Spinal cord (tissue), 10 donors: ENCODE data around the gene DPYSL4. TPM values are rescaled to one million over a fixed set of nuclear protein-coding genes. Genes with fewer than 3 reads are reported as not detected.

Experiments used
- DNase-seq, 6 donors: peaks; one replicate each; pipeline versions ENCODE4 v3.0.0 to v3.0.0-alpha.2; 2013 to 2015; ENCODE audit warnings: low spot score in 6 of 6, low read depth in 4 of 6
- H3K27ac ChIP-seq: one replicate; pipeline ENCODE4 v1.5.1; 2013; ENCODE audit warnings: low read depth, low read length, control low read depth
- H3K27me3 ChIP-seq: one replicate; pipeline ENCODE4 v1.6.1; 2013; ENCODE audit warnings: low read length; ENCODE audit not compliant: control insufficient read depth, insufficient read depth
- H3K36me3 ChIP-seq: one replicate; pipeline ENCODE4 v1.6.1; 2013; ENCODE audit warnings: low read length; ENCODE audit not compliant: control insufficient read depth, insufficient read depth
- H3K4me1 ChIP-seq: one replicate; pipeline ENCODE4 v1.6.1; 2013; ENCODE audit warnings: low read length; ENCODE audit not compliant: control insufficient read depth, insufficient read depth
- H3K4me3 ChIP-seq: one replicate; pipeline ENCODE4 v1.5.1; 2013; ENCODE audit warnings: low read depth, low read length, control low read depth
- H3K9me3 ChIP-seq: one replicate; pipeline ENCODE4 v1.6.1; 2013; ENCODE audit warnings: low read length; ENCODE audit not compliant: control insufficient read depth, insufficient read depth
- WGBS: methylation state at CpG from one replicate; pipeline ENCODE4 v1.1.5; 2013; ENCODE audit warnings: missing lambda C conversion rate; ENCODE audit not compliant: insufficient coverage; 5-methylcytosine and 5-hydroxymethylcytosine counted together
- polyA plus RNA-seq, 2 donors: library from polyadenylated mRNA; unstranded; fragments of 120-200 nt; gene quantifications; one replicate each; pipeline ENCODE4 v1.2.1, GENCODE V29; 2013; ENCODE audit not compliant: insufficient read length in 2 of 2
- total RNA-seq, 2 donors: library from RNA; depleted of rRNA in 1 of 2; stranded (reverse); fragments of 120-200 nt in 1 of 2; fragments of >200 nt in 1 of 2; gene quantifications; one replicate each; pipeline versions ENCODE4 v1.2.3 to v1.2.4, GENCODE V29; 2013 to 2014
- donor health status: healthy.

DPYSL4 gene
- total and polyA plus RNA-seq, 4 donors: 21.3 to 97.6 (median 59.1) TPM

DNA sequence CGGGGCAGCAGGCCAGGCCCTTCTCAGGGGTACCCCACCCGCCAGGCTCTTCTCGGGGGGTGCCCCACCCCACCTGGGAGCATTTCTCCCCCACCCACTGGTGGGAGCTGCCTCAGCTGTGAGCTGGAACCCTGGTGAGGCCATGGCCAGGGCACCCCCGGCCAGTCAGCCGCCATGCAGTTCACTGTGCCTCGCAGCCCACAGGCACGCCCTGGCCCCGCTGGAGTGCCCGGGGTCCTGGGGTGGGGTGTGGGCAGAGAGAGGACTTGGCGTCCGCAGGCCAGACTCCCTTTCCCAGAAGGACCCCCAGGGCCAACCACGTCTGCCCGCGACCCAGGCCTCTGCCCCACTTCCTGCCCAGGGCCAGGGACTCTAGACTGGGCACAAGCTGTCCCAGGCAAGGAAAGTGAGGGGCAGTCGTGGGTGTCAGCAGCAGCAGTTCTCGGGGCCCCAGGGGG, 13.1 kb downstream of the DPYSL4 start:
- H3K4me1 ChIP-seq: no peaks in the 10 kb centered on the region
- H3K27ac ChIP-seq: no peak overlapping the region
- DNase-seq: no peak
- H3K9me3 ChIP-seq: no peaks in the 10 kb centered on the region
- H3K36me3 ChIP-seq: peaks cover 100% of the 10 kb centered on the region
- 92% methylated on average over 9 of the region's 16 CpGs for WGBS
- no peak overlapping the region for H3K4me3 ChIP-seq
- H3K27me3 ChIP-seq: no peaks in the 10 kb centered on the region

DNA sequence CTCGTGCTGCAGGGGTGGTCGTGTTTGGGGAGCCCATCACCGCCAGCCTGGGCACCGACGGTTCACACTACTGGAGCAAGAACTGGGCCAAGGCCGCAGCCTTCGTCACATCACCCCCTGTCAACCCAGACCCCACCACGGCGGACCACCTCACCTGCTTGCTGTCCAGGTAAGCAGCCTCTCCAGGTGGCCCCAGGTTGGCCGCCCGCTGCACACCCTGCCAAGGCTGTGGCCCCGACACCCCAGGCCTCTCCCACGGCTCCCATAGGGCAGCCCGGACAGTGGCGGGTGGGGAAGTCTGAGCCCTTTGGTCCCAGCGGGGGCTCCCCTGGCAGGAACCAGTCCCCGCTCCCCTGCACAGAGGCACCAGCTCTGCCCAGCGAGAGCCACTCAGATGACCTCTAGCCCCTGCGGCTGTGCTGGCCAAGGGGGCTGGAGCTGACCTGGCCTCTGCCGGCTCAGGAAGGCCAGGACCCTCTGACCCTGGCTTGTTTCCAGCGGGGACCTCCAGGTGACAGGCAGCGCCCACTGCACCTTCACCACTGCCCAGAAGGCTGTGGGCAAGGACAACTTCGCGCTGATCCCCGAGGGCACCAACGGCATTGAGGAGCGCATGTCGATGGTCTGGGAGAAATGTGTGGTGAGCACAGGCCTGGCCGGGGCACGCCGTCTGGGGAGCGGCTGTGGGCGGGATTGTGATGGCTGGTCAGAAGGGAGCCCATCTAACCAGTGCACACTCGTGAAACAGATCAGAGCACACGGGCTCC, 13.8 kb downstream of the DPYSL4 start:
- Histone ChIP-seq H3K4me3 (no peak overlapping the region), H3K4me1 (no peaks in the 10 kb centered on the region), H3K36me3 (peaks cover 100% of the 10 kb centered on the region), H3K9me3 (no peaks in the 10 kb centered on the region), H3K27ac (no peak overlapping the region), H3K27me3 (no peaks in the 10 kb centered on the region)
- WGBS: 91% methylated on average over 35 of the region's 35 CpGs
- no peak for DNase-seq

DNA sequence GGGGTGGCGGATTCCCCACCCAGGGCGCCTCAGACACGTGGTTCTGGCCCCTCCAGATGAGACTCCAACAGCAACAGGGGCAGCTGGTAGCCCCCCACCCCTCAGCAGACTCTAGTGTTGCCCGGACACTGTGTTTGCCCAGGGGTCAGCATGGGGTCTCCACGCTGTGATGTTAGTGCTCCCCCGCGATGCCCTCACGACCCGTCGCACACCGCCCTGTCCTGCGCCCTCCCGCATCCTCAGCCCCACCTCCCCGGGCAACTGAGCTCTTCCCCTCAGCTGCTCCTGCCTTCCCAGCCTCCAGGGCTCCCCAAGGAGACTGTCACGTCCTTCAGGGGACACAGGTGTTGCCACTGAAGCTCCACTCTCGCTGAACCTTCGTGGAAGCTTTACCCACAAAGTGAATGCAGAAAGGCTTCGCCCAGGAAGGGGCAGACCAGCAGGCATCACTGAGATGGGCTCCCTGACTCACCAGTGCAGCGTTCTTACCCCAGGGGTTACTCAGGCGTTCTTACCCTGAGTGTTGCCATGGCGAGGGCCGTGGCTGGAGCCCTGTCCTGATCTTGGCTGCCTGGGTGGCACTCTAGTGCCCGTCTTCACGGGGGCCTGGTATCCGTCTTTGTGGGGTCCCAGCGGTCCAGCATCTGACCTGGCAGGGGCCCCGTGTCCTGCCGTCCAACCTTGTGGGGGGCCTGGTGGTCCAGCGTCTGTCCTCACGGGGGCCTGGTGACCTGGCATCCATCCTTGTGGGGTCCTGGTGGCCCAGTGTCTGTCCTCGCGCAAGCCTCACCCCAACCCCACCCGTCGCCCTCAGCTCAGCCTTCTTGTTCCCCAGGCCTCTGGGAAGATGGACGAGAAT, 14.6 kb downstream of the DPYSL4 start:
- H3K36me3 ChIP-seq: peaks cover 100% of the 10 kb centered on the region
- no peak for DNase-seq

DNA sequence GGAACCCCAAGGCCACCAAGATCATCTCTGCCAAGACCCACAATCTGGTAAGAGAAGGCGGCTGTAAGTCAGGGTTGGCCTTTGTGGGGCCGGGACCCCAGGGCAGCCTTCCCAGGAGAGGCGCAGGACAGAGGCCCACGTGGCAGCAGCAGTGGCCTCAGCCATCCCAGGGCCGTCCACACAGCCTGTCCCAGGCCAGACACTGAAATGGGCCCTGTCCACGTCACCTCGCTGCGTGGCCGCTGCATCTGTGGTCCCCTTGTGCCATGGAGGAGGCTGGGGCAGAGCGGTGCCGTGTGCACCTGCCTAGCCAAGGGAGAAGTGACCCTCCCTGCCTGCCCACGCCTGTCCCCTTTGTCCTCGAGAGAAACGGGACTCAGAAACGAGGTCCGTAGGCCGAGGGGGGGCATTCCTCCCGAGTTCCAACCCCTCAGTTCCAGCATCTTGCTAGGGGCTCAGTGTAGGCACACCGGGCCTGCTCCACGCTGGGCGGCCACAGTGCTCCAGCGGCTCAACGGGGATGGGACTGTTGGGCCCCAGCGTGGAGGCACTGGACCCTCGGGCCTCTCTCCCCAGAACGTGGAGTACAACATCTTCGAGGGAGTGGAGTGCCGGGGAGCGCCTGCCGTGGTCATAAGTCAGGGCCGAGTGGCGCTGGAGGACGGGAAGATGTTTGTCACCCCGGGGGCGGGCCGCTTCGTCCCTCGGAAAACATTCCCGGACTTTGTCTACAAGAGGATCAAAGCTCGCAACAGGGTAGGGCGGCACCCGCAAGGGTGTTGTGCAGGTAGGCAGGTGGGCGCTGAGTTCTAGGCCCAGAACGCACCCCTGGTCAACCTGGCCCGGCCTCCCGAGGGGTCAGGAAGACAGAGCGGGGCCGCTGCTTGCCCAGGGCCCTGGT, 15.6 kb downstream of the DPYSL4 start:
- Histone ChIP-seq H3K27me3 (no peaks in the 10 kb centered on the region), H3K36me3 (peaks cover 100% of the 10 kb centered on the region), H3K4me1 (no peaks in the 10 kb centered on the region), H3K9me3 (no peaks in the 10 kb centered on the region), H3K27ac (no peak overlapping the region), H3K4me3 (no peak overlapping the region)
- no peak for DNase-seq
- WGBS: 91% methylated on average over 48 of the region's 48 CpGs

More for the DNA sequence above, 14.6 kb downstream of the DPYSL4 start:
- Histone ChIP-seq H3K9me3 (no peaks in the 10 kb centered on the region), H3K27ac (no peak overlapping the region), H3K4me1 (no peaks in the 10 kb centered on the region), H3K27me3 (no peaks in the 10 kb centered on the region), H3K4me3 (no peak overlapping the region)
- 85% methylated on average over 35 of the region's 35 CpGs for WGBS

DNA sequence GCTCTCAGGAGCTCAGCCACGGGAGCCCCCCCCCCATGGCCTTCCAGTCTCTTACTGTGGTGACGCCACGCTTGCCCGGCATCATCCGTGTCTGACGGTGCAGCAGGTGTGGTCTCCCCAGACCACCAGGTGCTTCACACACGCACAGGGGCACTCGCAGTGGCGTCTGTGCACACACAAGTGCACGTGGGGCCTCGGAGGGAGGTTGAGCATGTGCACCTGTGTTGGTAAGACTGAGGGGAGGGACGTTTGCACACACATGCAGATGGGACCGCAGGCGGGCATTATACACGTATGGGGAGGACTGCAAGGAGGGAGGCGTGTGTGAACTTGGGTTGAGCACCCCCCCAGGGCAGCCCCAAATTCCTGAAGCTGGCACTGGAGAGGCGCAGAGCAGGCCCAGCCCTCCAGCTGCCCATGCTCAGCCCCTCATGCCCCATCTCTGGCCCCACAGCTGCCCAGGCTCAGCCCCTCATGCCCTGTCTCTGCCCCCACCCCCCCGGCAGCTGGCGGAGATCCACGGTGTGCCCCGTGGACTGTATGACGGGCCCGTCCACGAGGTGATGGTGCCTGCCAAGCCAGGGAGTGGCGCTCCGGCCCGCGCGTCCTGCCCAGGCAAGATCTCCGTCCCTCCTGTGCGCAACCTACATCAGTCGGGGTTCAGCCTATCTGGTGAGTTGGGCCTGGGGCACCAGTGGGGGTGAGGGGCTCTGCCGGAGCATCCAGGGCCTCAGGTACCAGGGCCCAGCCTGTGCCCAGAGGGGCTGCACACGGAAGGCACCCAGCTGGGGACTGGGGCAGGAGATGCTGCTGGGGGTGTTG, 16.7 kb downstream of the DPYSL4 start:
- peaks cover 9% of the 10 kb centered on the region for H3K4me1 ChIP-seq
- no peaks in the 10 kb centered on the region for H3K9me3 ChIP-seq
- no peak overlapping the region for H3K27ac ChIP-seq
- no peak for DNase-seq
- no peak overlapping the region for H3K4me3 ChIP-seq
- no peaks in the 10 kb centered on the region for H3K27me3 ChIP-seq
- peaks cover 100% of the 10 kb centered on the region for H3K36me3 ChIP-seq
- WGBS: 91% methylated on average over 30 of the region's 34 CpGs

DNA sequence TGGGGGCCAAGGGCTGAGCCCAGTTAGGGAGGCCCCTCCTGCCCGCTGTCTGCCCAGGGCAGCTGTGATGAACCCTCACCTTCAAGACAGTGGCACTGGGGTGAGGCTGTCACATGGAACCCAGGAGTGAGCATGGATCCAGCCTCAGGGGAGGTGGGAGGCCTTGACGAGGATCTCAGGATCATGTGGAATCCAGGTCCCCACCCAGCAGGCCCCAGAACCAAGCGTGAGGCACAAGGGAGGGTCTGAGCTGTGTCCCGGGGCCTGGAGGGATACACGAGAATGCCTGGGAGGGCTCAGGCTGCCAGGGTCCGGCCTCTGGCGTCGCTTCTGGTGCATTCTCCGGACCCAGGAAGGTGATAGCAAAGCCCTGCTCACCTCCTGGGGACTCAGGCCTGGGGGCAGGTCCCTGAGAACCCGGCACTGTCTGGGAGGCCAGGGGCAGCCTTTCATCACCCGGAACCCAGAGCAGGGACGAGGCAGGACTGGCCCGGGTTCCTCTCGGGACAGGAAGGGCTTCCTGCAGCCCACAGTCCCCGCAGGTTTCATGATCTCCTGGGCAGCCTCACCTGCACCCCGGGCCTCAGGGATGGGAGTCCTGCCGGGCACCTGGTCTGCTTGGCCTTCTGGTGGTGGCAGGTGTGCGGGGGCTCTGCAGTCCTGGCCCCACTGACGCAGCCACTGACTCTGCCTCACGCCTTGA, 17.5 kb downstream of the DPYSL4 start:
- Histone ChIP-seq H3K27ac (no peak overlapping the region), H3K9me3 (no peaks in the 10 kb centered on the region), H3K4me3 (no peak overlapping the region), H3K4me1 (peaks cover 10% of the 10 kb centered on the region), H3K36me3 (peaks cover 100% of the 10 kb centered on the region), H3K27me3 (no peaks in the 10 kb centered on the region)
- no peak for DNase-seq
- 90% methylated on average over 20 of the region's 20 CpGs for WGBS

DNA sequence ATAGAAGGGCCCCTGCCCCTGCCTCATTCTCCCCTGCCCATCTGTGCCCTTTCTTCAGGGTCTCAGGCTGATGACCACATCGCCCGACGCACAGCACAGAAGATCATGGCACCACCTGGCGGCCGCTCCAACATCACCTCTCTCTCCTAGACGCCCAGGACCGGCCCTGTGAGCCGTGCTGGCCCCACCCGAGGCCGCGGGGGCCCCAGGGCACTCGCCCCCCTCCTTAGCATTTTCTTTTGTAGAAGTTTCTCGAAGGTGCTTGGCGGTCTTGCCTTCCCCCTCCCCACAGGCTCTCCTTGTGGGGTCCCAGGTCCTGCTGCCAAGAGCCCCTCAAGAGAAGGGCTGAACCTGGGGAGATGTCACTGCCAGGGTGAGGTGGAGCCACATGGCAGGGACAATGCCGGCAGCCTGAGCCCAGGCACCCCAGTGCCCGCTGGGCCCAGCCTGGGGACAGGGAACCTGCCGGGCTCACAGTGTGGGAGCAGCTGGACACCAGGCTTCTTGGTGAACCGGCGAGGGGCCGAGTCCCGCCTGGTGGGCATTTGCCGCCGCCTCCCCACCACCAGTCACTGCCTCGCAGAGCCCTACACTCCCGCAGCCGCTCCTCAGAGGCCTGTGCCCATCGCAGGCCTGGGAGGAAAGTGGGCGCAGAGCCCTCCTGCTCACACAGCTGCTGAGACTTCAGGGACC, 18.2 kb downstream of the DPYSL4 start:
- Histone ChIP-seq H3K36me3 (peaks cover 100% of the 10 kb centered on the region), H3K9me3 (no peaks in the 10 kb centered on the region), H3K27ac (no peak overlapping the region), H3K4me3 (no peak overlapping the region), H3K4me1 (peaks cover 10% of the 10 kb centered on the region), H3K27me3 (no peaks in the 10 kb centered on the region)
- no peak for DNase-seq
- 93% methylated on average over 21 of the region's 28 CpGs for WGBS
